GM23338 (cell line): ENCODE measurements around the gene WSCD1. TPM values are rescaled to one million over a fixed set of nuclear protein-coding genes. Genes with fewer than 3 reads are reported as not detected.

Experiments used
- ATAC-seq: fragments of 200-7000 bp; cut with Tn5 transposase; 3 replicates; pipeline ENCODE4 v1.9.1; 2020
- DNase-seq: peaks from one replicate; pipeline ENCODE4 v3.0.0-alpha.2; 2015; ENCODE audit warnings: low spot score
- H2AFZ ChIP-seq: fragments of 200-600 bp; sonication (generic); 2 replicates; pipeline ENCODE4 v1.8.0; 2016; ENCODE audit warnings: antibody characterized with exemption, mild to moderate bottlenecking, moderate library complexity
- H3F3A ChIP-seq: fragments of 200-600 bp; sonication (generic); replicated peaks from 2 replicates; pipeline ENCODE4 v1.8.0; 2017; ENCODE audit warnings: antibody characterized with exemption, mixed run types, low read depth
- H3K27ac ChIP-seq: fragments of 200-600 bp; sonication (generic); 2 replicates; pipeline ENCODE4 v1.6.1; 2016; ENCODE audit warnings: low read depth
- H3K27me3 ChIP-seq: fragments of 200-600 bp; sonication (generic); 2 replicates; pipeline ENCODE4 v1.8.0; 2016; ENCODE audit warnings: mild to moderate bottlenecking, mixed run types, moderate library complexity; ENCODE audit not compliant: insufficient read depth
- H3K36me3 ChIP-seq: fragments of 200-600 bp; sonication (generic); 2 replicates; pipeline ENCODE4 v1.8.0; 2016; ENCODE audit warnings: mild to moderate bottlenecking; ENCODE audit not compliant: insufficient read depth
- H3K4me1 ChIP-seq: fragments of 200-600 bp; sonication (generic); 2 replicates; pipeline ENCODE4 v1.8.0; 2016; ENCODE audit warnings: mild to moderate bottlenecking, moderate library complexity; ENCODE audit not compliant: insufficient read depth
- H3K4me2 ChIP-seq: fragments of 200-600 bp; sonication (generic); 2 replicates; pipeline ENCODE4 v1.7.1; 2017; ENCODE audit warnings: mixed run types
- H3K4me3 ChIP-seq: fragments of 200-600 bp; sonication (generic); 2 replicates; pipeline ENCODE4 v1.6.1; 2016; ENCODE audit warnings: mixed run types
- H3K79me2 ChIP-seq: fragments of 200-600 bp; sonication (generic); replicated peaks from 2 replicates; pipeline ENCODE4 v1.8.0; 2017; ENCODE audit warnings: mild to moderate bottlenecking; ENCODE audit not compliant: insufficient read depth
- H3K9me2 ChIP-seq: fragments of 200-600 bp; sonication (generic); 2 replicates; pipeline ENCODE4 v1.8.0; 2017; ENCODE audit not compliant: insufficient read depth
- H4K20me1 ChIP-seq: fragments of 200-600 bp; sonication (generic); replicated peaks from 2 replicates; pipeline ENCODE4 v1.8.0; 2017; ENCODE audit warnings: mild to moderate bottlenecking; ENCODE audit not compliant: insufficient read depth
- H3K27ac Mint-ChIP-seq: 2 replicates; pipeline ENCODE4 v1.8.0; 2020; ENCODE audit warnings: inconsistent platforms, mild to moderate bottlenecking, moderate library complexity, mixed read lengths
- H3K27me3 Mint-ChIP-seq: 3 replicates; pipeline ENCODE4 v1.8.0; 2022; ENCODE audit warnings: low read depth, mild to moderate bottlenecking, moderate library complexity, mixed read lengths, inconsistent platforms; ENCODE audit not compliant: insufficient read depth, poor library complexity
- H3K36me3 Mint-ChIP-seq: 3 replicates; pipeline ENCODE4 v1.8.0; 2021; ENCODE audit warnings: low read depth, mild to moderate bottlenecking, inconsistent platforms, moderate library complexity, mixed read lengths
- H3K4me1 Mint-ChIP-seq: 3 replicates; pipeline ENCODE4 v1.8.0; 2020; ENCODE audit warnings: mild to moderate bottlenecking, inconsistent platforms, mixed read lengths
- H3K4me3 Mint-ChIP-seq: 3 replicates; pipeline ENCODE4 v1.8.0; 2021; ENCODE audit warnings: moderate library complexity, mild to moderate bottlenecking, inconsistent platforms, mixed read lengths
- H3K9me3 Mint-ChIP-seq: 3 replicates; pipeline ENCODE4 v1.8.0; 2020; ENCODE audit warnings: moderate library complexity, mild to moderate bottlenecking, inconsistent platforms, mixed read lengths
- CREB1 ChIP-seq: fragments of 250-450 bp; sonication (Bioruptor Pico); IDR thresholded peaks from 2 replicates; pipeline ENCODE4 v1.5.0; 2020; ENCODE audit warnings: low read depth, mild to moderate bottlenecking, moderate library complexity
- EZH2 ChIP-seq: fragments of 200-600 bp; sonication (generic); IDR thresholded peaks from one replicate; pipeline ENCODE4 v1.8.0; 2017; ENCODE audit warnings: antibody characterized with exemption, mild to moderate bottlenecking, low read depth; ENCODE audit not compliant: unreplicated experiment
- EZH2phosphoT487 ChIP-seq: fragments of 200-600 bp; sonication (generic); IDR thresholded peaks from one replicate; pipeline ENCODE4 v1.8.1; 2018; ENCODE audit warnings: antibody characterized with exemption; ENCODE audit not compliant: unreplicated experiment
- POLR2AphosphoS5 ChIP-seq: IDR thresholded peaks from 2 replicates; pipeline ENCODE4 v1.6.1; 2016; ENCODE audit warnings: antibody characterized with exemption, low read depth
- STAT1 ChIP-seq: IDR thresholded peaks from one replicate; pipeline ENCODE4 v1.6.1; 2016; ENCODE audit warnings: antibody characterized with exemption; ENCODE audit not compliant: unreplicated experiment
- ZNF114 ChIP-seq: fragments of 250-450 bp; sonication (Bioruptor Pico); IDR thresholded peaks from 2 replicates; pipeline ENCODE4 v1.5.0; 2020; ENCODE audit warnings: mild to moderate bottlenecking, moderate library complexity
- ZNF331 ChIP-seq: fragments of 250-450 bp; sonication (Bioruptor Pico); IDR thresholded peaks from 2 replicates; pipeline ENCODE4 v1.5.0; 2020; ENCODE audit warnings: low read depth, mild to moderate bottlenecking, moderate library complexity
- polyA plus RNA-seq: library from polyadenylated mRNA; unstranded; fragments of >200 nt; fragmentation: Nextera tagmentation; extraction: Ambion mirVana; gene quantifications from 2 replicates; pipeline ENCODE4 v1.2.1, GENCODE V29; 2016
- total RNA-seq: library from RNA; depleted of rRNA; stranded (reverse); fragments of >200 nt; shearing (Covaris generic); gene quantifications from 2 replicates; pipeline ENCODE4 v1.2.3, GENCODE V29; 2014
- TF ChIP-seq, protein P1 (sequence below): fragments of 250-450 bp; sonication (Bioruptor Pico); IDR thresholded peaks from 2 replicates; pipeline ENCODE4 v1.5.0; 2020; ENCODE audit warnings: mild to moderate bottlenecking, moderate library complexity
- TF ChIP-seq, protein P2 (sequence below): IDR thresholded peaks from 2 replicates; pipeline ENCODE4 v1.6.1; 2016; ENCODE audit warnings: antibody characterized with exemption

The WSCD1 gene
- total and polyA plus RNA-seq, 2 experiments from 2014 or later = 6.1 to 38.9 TPM

DNA sequence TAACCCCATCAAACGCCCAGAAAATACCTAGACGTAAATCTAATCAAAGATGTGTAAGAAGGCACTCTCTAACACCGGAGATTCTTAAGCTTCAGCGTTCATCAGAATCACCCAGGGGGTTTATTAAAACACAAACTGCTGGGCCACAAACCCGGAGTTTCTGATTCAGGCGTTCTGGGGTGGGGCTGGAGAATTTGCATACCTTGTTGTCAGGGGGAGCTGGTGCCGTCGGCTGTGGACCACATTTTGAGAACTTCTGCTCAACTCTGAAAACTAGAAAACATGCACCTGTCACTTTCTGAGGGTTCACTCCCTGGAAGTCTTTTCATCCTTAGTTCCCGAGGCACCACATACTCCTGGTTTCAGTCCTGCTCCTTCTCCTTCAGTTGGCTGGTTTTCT lies 48.6 kb upstream of the WSCD1 start:
- Histone ChIP-seq H3K27ac (no peak overlapping the region), H4K20me1 (no peaks in the 10 kb centered on the region), H3K9me2 (peaks cover 6% of the 10 kb centered on the region), H3K4me2 (no peak overlapping the region), H3K79me2 (no peaks in the 10 kb centered on the region), H3K4me1 (no peaks in the 10 kb centered on the region), H3K36me3 (no peaks in the 10 kb centered on the region), H3K4me3 (no peak overlapping the region), H3F3A (no peaks in the 10 kb centered on the region), H3K27me3 (no peaks in the 10 kb centered on the region), H2AFZ (0 out of 2 replicates have a peak overlapping the region, but pooled peaks have one; percentile 14)
- no peaks in the 10 kb centered on the region for H3K36me3 Mint-ChIP-seq
- H3K9me3 Mint-ChIP-seq = peaks cover 10% of the 10 kb centered on the region
- no peak for ATAC-seq
- TF ChIP-seq ZNF331 = no peak
- TF ChIP-seq EZH2 = no peak
- TF ChIP-seq ZNF114 = no peak
- TF ChIP-seq, protein P1, sequence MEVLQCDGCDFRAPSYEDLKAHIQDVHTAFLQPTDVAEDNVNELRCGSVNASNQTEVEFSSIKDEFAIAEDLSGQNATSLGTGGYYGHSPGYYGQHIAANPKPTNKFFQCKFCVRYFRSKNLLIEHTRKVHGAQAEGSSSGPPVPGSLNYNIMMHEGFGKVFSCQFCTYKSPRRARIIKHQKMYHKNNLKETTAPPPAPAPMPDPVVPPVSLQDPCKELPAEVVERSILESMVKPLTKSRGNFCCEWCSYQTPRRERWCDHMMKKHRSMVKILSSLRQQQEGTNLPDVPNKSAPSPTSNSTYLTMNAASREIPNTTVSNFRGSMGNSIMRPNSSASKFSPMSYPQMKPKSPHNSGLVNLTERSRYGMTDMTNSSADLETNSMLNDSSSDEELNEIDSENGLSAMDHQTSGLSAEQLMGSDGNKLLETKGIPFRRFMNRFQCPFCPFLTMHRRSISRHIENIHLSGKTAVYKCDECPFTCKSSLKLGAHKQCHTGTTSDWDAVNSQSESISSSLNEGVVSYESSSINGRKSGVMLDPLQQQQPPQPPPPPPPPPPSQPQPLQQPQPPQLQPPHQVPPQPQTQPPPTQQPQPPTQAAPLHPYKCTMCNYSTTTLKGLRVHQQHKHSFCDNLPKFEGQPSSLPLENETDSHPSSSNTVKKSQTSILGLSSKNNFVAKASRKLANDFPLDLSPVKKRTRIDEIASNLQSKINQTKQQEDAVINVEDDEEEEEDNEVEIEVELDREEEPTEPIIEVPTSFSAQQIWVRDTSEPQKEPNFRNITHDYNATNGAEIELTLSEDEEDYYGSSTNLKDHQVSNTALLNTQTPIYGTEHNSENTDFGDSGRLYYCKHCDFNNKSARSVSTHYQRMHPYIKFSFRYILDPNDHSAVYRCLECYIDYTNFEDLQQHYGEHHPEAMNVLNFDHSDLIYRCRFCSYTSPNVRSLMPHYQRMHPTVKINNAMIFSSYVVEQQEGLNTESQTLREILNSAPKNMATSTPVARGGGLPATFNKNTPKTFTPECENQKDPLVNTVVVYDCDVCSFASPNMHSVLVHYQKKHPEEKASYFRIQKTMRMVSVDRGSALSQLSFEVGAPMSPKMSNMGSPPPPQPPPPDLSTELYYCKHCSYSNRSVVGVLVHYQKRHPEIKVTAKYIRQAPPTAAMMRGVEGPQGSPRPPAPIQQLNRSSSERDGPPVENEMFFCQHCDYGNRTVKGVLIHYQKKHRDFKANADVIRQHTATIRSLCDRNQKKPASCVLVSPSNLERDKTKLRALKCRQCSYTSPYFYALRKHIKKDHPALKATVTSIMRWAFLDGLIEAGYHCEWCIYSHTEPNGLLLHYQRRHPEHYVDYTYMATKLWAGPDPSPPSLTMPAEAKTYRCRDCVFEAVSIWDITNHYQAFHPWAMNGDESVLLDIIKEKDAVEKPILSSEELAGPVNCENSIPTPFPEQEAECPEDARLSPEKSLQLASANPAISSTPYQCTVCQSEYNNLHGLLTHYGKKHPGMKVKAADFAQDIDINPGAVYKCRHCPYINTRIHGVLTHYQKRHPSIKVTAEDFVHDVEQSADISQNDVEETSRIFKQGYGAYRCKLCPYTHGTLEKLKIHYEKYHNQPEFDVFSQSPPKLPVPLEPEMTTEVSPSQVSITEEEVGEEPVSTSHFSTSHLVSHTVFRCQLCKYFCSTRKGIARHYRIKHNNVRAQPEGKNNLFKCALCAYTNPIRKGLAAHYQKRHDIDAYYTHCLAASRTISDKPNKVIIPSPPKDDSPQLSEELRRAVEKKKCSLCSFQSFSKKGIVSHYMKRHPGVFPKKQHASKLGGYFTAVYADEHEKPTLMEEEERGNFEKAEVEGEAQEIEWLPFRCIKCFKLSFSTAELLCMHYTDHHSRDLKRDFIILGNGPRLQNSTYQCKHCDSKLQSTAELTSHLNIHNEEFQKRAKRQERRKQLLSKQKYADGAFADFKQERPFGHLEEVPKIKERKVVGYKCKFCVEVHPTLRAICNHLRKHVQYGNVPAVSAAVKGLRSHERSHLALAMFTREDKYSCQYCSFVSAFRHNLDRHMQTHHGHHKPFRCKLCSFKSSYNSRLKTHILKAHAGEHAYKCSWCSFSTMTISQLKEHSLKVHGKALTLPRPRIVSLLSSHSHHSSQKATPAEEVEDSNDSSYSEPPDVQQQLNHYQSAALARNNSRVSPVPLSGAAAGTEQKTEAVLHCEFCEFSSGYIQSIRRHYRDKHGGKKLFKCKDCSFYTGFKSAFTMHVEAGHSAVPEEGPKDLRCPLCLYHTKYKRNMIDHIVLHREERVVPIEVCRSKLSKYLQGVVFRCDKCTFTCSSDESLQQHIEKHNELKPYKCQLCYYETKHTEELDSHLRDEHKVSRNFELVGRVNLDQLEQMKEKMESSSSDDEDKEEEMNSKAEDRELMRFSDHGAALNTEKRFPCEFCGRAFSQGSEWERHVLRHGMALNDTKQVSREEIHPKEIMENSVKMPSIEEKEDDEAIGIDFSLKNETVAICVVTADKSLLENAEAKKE = no peak
- TF ChIP-seq POLR2AphosphoS5 = no peak
- no peak for TF ChIP-seq CREB1 (CRISPR knock-in tag)
- no peak for TF ChIP-seq STAT1
- TF ChIP-seq EZH2phosphoT487 = no peak
- TF ChIP-seq, protein P2, sequence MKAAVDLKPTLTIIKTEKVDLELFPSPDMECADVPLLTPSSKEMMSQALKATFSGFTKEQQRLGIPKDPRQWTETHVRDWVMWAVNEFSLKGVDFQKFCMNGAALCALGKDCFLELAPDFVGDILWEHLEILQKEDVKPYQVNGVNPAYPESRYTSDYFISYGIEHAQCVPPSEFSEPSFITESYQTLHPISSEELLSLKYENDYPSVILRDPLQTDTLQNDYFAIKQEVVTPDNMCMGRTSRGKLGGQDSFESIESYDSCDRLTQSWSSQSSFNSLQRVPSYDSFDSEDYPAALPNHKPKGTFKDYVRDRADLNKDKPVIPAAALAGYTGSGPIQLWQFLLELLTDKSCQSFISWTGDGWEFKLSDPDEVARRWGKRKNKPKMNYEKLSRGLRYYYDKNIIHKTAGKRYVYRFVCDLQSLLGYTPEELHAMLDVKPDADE = no peak
- no peaks in the 10 kb centered on the region for H3K27me3 Mint-ChIP-seq
- H3K4me3 Mint-ChIP-seq = no peak overlapping the region
- H3K4me1 Mint-ChIP-seq = peaks cover 7% of the 10 kb centered on the region
- no peak for DNase-seq
- no peak overlapping the region for H3K27ac Mint-ChIP-seq
